Stimulated activated memory B cell treated with anti-CD40 and anti-IgM and Interleukin-4, amounts not matched to agents 10 μg/mL and 1 μg/mL and 100 μg/mL, for 72 hours (primary cell): Measurements from ENCODE around the gene CEP43.

ENCODE experiments used
- ATAC-seq: fragments of 150-1000 bp; cut with Tn5 transposase; 2 replicates; pipeline ENCODE4 v1.10.0; 2021
- H3K27ac Mint-ChIP-seq: one replicate; pipeline ENCODE4 v1.8.0; 2022; ENCODE audit warnings: mild to moderate bottlenecking, mixed read lengths
- H3K27me3 Mint-ChIP-seq: one replicate; pipeline ENCODE4 v1.8.0; 2022; ENCODE audit warnings: mixed read lengths
- H3K36me3 Mint-ChIP-seq: one replicate; pipeline ENCODE4 v1.8.0; 2022; ENCODE audit warnings: mixed read lengths
- H3K4me1 Mint-ChIP-seq: one replicate; pipeline ENCODE4 v1.8.0; 2022; ENCODE audit warnings: mixed read lengths
- H3K4me3 Mint-ChIP-seq: one replicate; pipeline ENCODE4 v1.8.0; 2022; ENCODE audit warnings: mild to moderate bottlenecking, moderate library complexity, mixed read lengths
- H3K9me3 Mint-ChIP-seq: one replicate; pipeline ENCODE4 v1.8.0; 2022; ENCODE audit warnings: mixed read lengths

The CEP43 gene

GRCh38 chr6:166987448-166987847 is 11.7 kb upstream of the CEP43 start:
- Mint-ChIP-seq H3K36me3 (peaks cover 6% of the 10 kb centered on the region), H3K4me1 (peaks cover 9% of the 10 kb centered on the region), H3K4me3 (no peak overlapping the region), H3K27ac (no peak overlapping the region), H3K27me3 (no peaks in the 10 kb centered on the region), H3K9me3 (no peaks in the 10 kb centered on the region)
- ATAC-seq, result no peak

- H3K4me3 Mint-ChIP-seq, result no peak overlapping the region
- no peaks in the 10 kb centered on the region for H3K27me3 Mint-ChIP-seq
- ATAC-seq, result no peak
- H3K9me3 Mint-ChIP-seq, result no peaks in the 10 kb centered on the region
- peaks cover 3% of the 10 kb centered on the region for H3K36me3 Mint-ChIP-seq
- no peak overlapping the region for H3K27ac Mint-ChIP-seq
- H3K4me1 Mint-ChIP-seq, result peaks cover 9% of the 10 kb centered on the region
These were observed 11.3 kb upstream of the CEP43 start for GRCh38 chr6:166987930-166988329.

- no peaks in the 10 kb centered on the region for H3K36me3 Mint-ChIP-seq
- no peak overlapping the region for H3K27ac Mint-ChIP-seq
- H3K4me3 Mint-ChIP-seq, result no peak overlapping the region
- ATAC-seq, result no peak
- H3K27me3 Mint-ChIP-seq, result no peaks in the 10 kb centered on the region
- no peaks in the 10 kb centered on the region for H3K9me3 Mint-ChIP-seq
- peaks cover 9% of the 10 kb centered on the region for H3K4me1 Mint-ChIP-seq
These were observed 10.5 kb upstream of the CEP43 start for GRCh38 chr6:166988674-166989201.

- ATAC-seq, result peak; percentile 76
- Mint-ChIP-seq H3K4me3 (peak overlapping the region; percentile 31), H3K36me3 (no peaks in the 10 kb centered on the region), H3K27me3 (no peaks in the 10 kb centered on the region), H3K27ac (no peak overlapping the region), H3K4me1 (peaks cover 9% of the 10 kb centered on the region), H3K9me3 (no peaks in the 10 kb centered on the region)
These were observed 9.7 kb upstream of the CEP43 start for GRCh38 chr6:166989427-166990032.

GRCh38 chr6:166996406-166996805 is 2.8 kb upstream of the CEP43 start:
- Mint-ChIP-seq H3K36me3 (peaks cover 6% of the 10 kb centered on the region), H3K4me3 (no peak overlapping the region), H3K4me1 (peaks cover 26% of the 10 kb centered on the region), H3K9me3 (no peaks in the 10 kb centered on the region), H3K27ac (no peak overlapping the region), H3K27me3 (no peaks in the 10 kb centered on the region)
- no peak for ATAC-seq

- H3K4me3 Mint-ChIP-seq, result peak overlapping the region; percentile 90
- no peaks in the 10 kb centered on the region for H3K27me3 Mint-ChIP-seq
- H3K4me1 Mint-ChIP-seq, result peaks cover 32% of the 10 kb centered on the region
- ATAC-seq, result no peak
- peaks cover 11% of the 10 kb centered on the region for H3K36me3 Mint-ChIP-seq
- peak overlapping the region; percentile 34 for H3K27ac Mint-ChIP-seq
- no peaks in the 10 kb centered on the region for H3K9me3 Mint-ChIP-seq
These were observed 1.8 kb upstream of the CEP43 start for GRCh38 chr6:166997348-166997747.

GRCh38 chr6:166997768-166998255 is 1.4 kb upstream of the CEP43 start:
- H3K4me1 Mint-ChIP-seq, result peaks cover 32% of the 10 kb centered on the region
- ATAC-seq, result no peak

GRCh38 chr6:166998256-166999144 is 697 bp upstream of the CEP43 start:
- H3K9me3 Mint-ChIP-seq, result no peaks in the 10 kb centered on the region
- H3K27ac Mint-ChIP-seq, result peak overlapping the region; percentile 79
- peaks cover 11% of the 10 kb centered on the region for H3K36me3 Mint-ChIP-seq
- peak overlapping the region; percentile 90 for H3K4me3 Mint-ChIP-seq
- H3K27me3 Mint-ChIP-seq, result no peaks in the 10 kb centered on the region
- peaks cover 32% of the 10 kb centered on the region for H3K4me1 Mint-ChIP-seq
- peak; percentile 1 for ATAC-seq

More at GRCh38 chr6:166997768-166998255, 1.4 kb upstream of the CEP43 start:
- Mint-ChIP-seq H3K4me3 (peak overlapping the region; percentile 90), H3K27me3 (no peaks in the 10 kb centered on the region), H3K9me3 (no peaks in the 10 kb centered on the region), H3K36me3 (peaks cover 11% of the 10 kb centered on the region), H3K27ac (peak overlapping the region; percentile 79)

GRCh38 chr6:166999884-167000253 is 672 bp downstream of the CEP43 start:
- Mint-ChIP-seq H3K9me3 (no peaks in the 10 kb centered on the region), H3K27ac (peak overlapping the region; percentile 79), H3K36me3 (peaks cover 9% of the 10 kb centered on the region), H3K4me3 (peak overlapping the region; percentile 90), H3K4me1 (peaks cover 32% of the 10 kb centered on the region), H3K27me3 (no peaks in the 10 kb centered on the region)
- no peak for ATAC-seq

- Mint-ChIP-seq H3K27ac (peak overlapping the region; percentile 46), H3K36me3 (peaks cover 15% of the 10 kb centered on the region), H3K27me3 (no peaks in the 10 kb centered on the region), H3K4me1 (peaks cover 32% of the 10 kb centered on the region), H3K4me3 (peak overlapping the region; percentile 90), H3K9me3 (no peaks in the 10 kb centered on the region)
- ATAC-seq, result no peak
These were observed 1.6 kb downstream of the CEP43 start for GRCh38 chr6:167000759-167001158.

GRCh38 chr6:167005350-167006159 is 6.4 kb downstream of the CEP43 start:
- H3K27ac Mint-ChIP-seq, result no peak overlapping the region
- no peaks in the 10 kb centered on the region for H3K27me3 Mint-ChIP-seq
- H3K4me1 Mint-ChIP-seq, result peaks cover 23% of the 10 kb centered on the region
- peaks cover 50% of the 10 kb centered on the region for H3K36me3 Mint-ChIP-seq
- H3K9me3 Mint-ChIP-seq, result no peaks in the 10 kb centered on the region
- H3K4me3 Mint-ChIP-seq, result no peak overlapping the region
- ATAC-seq, result no peak

- Mint-ChIP-seq H3K27ac (no peak overlapping the region), H3K36me3 (peaks cover 57% of the 10 kb centered on the region)
These were observed 8.8 kb downstream of the CEP43 start for GRCh38 chr6:167007985-167008384.

GRCh38 chr6:167013067-167013466 is 13.9 kb downstream of the CEP43 start:
- H3K4me1 Mint-ChIP-seq, result peaks cover 9% of the 10 kb centered on the region
- H3K36me3 Mint-ChIP-seq, result peaks cover 48% of the 10 kb centered on the region
- H3K4me3 Mint-ChIP-seq, result no peak overlapping the region
- no peak for ATAC-seq
- no peaks in the 10 kb centered on the region for H3K27me3 Mint-ChIP-seq
- H3K27ac Mint-ChIP-seq, result no peak overlapping the region
- no peaks in the 10 kb centered on the region for H3K9me3 Mint-ChIP-seq

More at GRCh38 chr6:167007985-167008384, 8.8 kb downstream of the CEP43 start:
- Mint-ChIP-seq H3K27me3 (no peaks in the 10 kb centered on the region), H3K4me3 (no peak overlapping the region), H3K9me3 (no peaks in the 10 kb centered on the region), H3K4me1 (peaks cover 9% of the 10 kb centered on the region)
- no peak for ATAC-seq

- no peak overlapping the region for H3K27ac Mint-ChIP-seq
- no peak for ATAC-seq
- H3K9me3 Mint-ChIP-seq, result no peaks in the 10 kb centered on the region
- peaks cover 9% of the 10 kb centered on the region for H3K4me1 Mint-ChIP-seq
- no peak overlapping the region for H3K4me3 Mint-ChIP-seq
- no peaks in the 10 kb centered on the region for H3K27me3 Mint-ChIP-seq
- peaks cover 39% of the 10 kb centered on the region for H3K36me3 Mint-ChIP-seq
These were observed 14.7 kb downstream of the CEP43 start for GRCh38 chr6:167013946-167014345.

GRCh38 chr6:167015302-167015701 is 16.1 kb downstream of the CEP43 start:
- no peaks in the 10 kb centered on the region for H3K27me3 Mint-ChIP-seq
- H3K4me3 Mint-ChIP-seq, result no peak overlapping the region
- no peaks in the 10 kb centered on the region for H3K9me3 Mint-ChIP-seq
- peaks cover 32% of the 10 kb centered on the region for H3K36me3 Mint-ChIP-seq
- no peak for ATAC-seq
- no peak overlapping the region for H3K27ac Mint-ChIP-seq
- H3K4me1 Mint-ChIP-seq, result peaks cover 3% of the 10 kb centered on the region
